ENCODE data around the gene MDC1.

GRCh38 chr6:30687659-30688431, 29.2 kb downstream of the MDC1 start:
- TF ChIP-seq, protein P1, sequence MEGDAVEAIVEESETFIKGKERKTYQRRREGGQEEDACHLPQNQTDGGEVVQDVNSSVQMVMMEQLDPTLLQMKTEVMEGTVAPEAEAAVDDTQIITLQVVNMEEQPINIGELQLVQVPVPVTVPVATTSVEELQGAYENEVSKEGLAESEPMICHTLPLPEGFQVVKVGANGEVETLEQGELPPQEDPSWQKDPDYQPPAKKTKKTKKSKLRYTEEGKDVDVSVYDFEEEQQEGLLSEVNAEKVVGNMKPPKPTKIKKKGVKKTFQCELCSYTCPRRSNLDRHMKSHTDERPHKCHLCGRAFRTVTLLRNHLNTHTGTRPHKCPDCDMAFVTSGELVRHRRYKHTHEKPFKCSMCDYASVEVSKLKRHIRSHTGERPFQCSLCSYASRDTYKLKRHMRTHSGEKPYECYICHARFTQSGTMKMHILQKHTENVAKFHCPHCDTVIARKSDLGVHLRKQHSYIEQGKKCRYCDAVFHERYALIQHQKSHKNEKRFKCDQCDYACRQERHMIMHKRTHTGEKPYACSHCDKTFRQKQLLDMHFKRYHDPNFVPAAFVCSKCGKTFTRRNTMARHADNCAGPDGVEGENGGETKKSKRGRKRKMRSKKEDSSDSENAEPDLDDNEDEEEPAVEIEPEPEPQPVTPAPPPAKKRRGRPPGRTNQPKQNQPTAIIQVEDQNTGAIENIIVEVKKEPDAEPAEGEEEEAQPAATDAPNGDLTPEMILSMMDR (IDR thresholded peaks at IDR 0.05; ENCODE audit: insufficient read depth, low read depth, low read length) = no peak
- no peak for TF ChIP-seq EZH2 (IDR thresholded peaks at IDR 0.05; ENCODE audit: insufficient read depth, low read length)

Data from astrocyte (in vitro differentiated cells and primary cell).